ENCODE measurements around the gene SPDL1.

SPDL1 gene

DNA sequence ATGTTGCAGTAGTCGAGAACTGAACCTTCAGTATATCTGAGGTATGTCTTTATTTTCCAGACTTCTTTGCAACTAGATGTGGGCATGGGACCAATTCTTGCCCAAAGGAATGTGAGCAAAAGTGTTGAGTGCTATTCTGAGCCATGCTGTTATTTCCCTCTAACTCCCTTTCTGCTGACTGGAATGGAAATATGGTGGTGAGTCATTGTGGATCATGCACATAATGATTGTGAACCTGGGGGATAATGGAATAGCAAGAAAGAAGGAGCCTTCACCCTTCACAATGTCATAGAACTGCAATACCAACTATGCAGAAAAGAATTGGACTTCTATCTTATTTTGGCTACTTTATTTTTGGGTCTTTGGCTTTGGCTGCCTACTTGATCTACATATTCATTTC lies 43.2 kb downstream of the SPDL1 start:
- TF ChIP-seq, protein P1, sequence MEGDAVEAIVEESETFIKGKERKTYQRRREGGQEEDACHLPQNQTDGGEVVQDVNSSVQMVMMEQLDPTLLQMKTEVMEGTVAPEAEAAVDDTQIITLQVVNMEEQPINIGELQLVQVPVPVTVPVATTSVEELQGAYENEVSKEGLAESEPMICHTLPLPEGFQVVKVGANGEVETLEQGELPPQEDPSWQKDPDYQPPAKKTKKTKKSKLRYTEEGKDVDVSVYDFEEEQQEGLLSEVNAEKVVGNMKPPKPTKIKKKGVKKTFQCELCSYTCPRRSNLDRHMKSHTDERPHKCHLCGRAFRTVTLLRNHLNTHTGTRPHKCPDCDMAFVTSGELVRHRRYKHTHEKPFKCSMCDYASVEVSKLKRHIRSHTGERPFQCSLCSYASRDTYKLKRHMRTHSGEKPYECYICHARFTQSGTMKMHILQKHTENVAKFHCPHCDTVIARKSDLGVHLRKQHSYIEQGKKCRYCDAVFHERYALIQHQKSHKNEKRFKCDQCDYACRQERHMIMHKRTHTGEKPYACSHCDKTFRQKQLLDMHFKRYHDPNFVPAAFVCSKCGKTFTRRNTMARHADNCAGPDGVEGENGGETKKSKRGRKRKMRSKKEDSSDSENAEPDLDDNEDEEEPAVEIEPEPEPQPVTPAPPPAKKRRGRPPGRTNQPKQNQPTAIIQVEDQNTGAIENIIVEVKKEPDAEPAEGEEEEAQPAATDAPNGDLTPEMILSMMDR (IDR thresholded peaks at IDR 0.05; ENCODE audit: low read depth, low read length), result no peak
- DNase-seq (ENCODE audit: low read depth in 2 of 2), result peak; percentile 93 to 96
- H3K4me3 ChIP-seq (replicated peaks in 1 of 2; ENCODE audit: low read depth in 2 of 2, low read length in 2 of 2), result no peak overlapping the region

DNA sequence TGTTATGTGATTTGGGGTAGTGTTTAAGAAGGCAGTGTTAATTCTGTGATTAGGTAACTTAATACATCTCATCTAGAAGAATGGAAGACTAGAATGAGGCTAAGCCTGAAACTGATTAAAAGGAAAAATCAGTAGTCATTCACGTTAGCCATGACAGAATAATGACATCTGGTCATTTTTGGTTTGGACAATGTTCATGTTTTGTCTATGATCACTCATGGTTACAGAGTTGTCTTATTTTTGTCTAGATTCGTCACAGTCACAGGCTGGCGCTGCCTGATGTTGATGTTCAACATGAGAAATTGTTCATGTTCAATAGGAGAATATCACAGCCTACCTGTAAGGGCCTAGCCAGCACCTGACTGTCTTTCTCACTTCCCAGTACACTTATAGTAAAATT lies 44.0 kb downstream of the SPDL1 start:
- H3K4me3 ChIP-seq (replicated peaks in 1 of 2; ENCODE audit: low read depth in 2 of 2, low read length in 2 of 2), result no peak overlapping the region
- DNase-seq (ENCODE audit: low read depth in 2 of 2), result no peak
- TF ChIP-seq, protein P1 (IDR thresholded peaks at IDR 0.05; ENCODE audit: low read depth, low read length), result no peak

DNA sequence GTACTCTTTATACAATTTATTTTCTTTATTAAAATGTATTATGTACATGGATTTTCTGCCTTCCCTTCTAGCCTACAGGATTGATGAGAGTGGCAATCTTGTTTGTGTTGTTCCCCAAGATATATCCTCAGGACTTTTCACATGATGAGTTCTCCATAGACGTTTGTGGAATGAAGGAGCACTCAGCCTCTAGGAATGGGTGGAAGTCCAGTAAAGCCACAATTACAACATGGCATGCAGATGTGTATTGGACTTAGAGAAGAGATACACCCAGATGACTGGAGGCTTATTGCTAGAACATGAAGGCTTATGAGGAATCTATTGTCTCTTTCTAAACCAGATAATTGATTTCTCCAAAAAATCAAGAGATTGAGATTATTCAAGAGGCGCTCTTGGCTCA lies 45.3 kb downstream of the SPDL1 start:
- DNase-seq (ENCODE audit: low read depth in 2 of 2), result peak; percentile 32 to 71
- H3K4me3 ChIP-seq (replicated peaks in 1 of 2; ENCODE audit: low read depth in 2 of 2, low read length in 2 of 2), result no peak overlapping the region
- TF ChIP-seq, protein P1 (IDR thresholded peaks at IDR 0.05; ENCODE audit: low read depth, low read length), result no peak

DNA sequence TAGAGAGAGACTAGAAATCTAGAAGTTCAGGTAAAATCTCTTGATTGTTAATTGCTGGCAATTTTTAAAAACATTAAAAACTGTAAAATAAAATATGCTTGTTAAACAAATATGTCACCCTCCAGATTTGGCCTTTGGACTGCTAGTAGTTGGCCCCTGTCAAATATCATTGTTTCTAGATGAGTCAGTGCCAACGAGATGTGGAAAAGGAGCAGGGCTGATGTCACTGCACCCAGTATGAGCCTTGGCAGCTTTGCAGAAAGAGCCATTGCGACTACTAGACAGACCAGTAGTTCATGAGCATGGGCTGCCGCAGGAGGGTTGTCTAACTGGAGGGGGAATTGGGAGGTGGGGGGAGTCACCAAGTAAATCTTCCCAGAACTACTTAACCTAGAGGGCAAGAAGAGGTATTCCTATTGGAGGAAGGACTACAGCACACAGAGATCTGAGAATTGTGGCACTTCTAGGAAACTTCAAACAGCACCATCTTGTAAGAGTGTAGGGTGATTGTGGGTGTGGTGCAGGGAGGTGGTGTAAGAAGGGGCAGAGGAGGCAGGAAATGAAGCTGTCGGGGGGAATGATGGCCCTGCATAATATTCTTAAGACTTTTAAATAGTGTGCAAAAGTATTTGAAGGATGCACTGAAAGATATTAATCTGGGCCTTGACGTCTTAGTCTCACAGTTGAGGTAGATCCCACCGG lies 46.4 kb downstream of the SPDL1 start:
- TF ChIP-seq, protein P1 (IDR thresholded peaks at IDR 0.05; ENCODE audit: low read depth, low read length), result no peak
- H3K4me3 ChIP-seq (replicated peaks in 1 of 2; ENCODE audit: low read depth in 2 of 2, low read length in 2 of 2), result no peak overlapping the region
- peak; percentile 88 to 90 for DNase-seq (ENCODE audit: low read depth in 2 of 2)

DNA sequence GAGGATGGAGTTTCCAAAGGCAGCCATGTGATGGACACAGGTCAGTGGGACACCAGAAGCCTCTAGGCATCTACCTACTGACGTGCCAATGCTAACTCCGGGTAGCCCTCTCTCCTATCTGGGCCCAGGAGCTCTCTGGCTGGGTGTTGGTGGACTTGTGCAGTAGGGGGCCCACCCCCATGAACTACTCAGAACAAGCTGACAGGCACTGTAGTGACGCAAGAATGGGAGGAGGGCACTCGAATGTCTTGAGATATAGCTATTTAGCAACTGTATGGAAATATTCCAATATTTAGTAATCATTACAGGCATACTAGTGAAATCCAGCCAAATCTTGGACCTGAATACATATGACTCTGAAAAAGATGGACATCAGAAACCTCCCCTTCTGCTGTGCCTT lies 47.8 kb downstream of the SPDL1 start:
- peak; percentile 71 to 90 for DNase-seq (ENCODE audit: low read depth in 2 of 2)
- TF ChIP-seq, protein P1 (IDR thresholded peaks at IDR 0.05; ENCODE audit: low read depth, low read length), result no peak

DNA sequence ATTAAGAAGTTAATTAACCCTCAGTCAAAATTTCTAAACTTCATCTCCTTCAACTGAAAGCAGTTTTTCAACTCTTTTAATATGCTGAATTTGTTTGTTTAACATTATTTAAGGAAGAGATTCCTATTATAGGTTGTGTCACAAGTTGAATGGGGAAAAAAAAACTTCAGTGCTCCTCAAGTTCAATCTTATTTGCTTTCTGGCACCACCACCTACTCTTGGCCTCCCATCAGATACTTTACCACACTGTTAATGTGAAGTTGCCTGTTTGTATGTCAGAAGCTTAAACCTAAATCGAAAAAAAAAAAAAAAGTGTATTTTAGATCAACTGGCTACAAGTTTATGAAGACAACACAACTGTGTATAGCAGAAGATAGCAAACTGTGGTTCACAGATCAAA lies 49.4 kb downstream of the SPDL1 start:
- no peak overlapping the region for H3K4me3 ChIP-seq (replicated peaks in 1 of 2; ENCODE audit: low read depth in 2 of 2, low read length in 2 of 2)
- DNase-seq (ENCODE audit: low read depth in 2 of 2), result no peak
- TF ChIP-seq, protein P1 (IDR thresholded peaks at IDR 0.05; ENCODE audit: low read depth, low read length), result no peak

More for the DNA sequence above, 47.8 kb downstream of the SPDL1 start:
- no peak overlapping the region for H3K4me3 ChIP-seq (replicated peaks in 1 of 2; ENCODE audit: low read depth in 2 of 2, low read length in 2 of 2)

DNA sequence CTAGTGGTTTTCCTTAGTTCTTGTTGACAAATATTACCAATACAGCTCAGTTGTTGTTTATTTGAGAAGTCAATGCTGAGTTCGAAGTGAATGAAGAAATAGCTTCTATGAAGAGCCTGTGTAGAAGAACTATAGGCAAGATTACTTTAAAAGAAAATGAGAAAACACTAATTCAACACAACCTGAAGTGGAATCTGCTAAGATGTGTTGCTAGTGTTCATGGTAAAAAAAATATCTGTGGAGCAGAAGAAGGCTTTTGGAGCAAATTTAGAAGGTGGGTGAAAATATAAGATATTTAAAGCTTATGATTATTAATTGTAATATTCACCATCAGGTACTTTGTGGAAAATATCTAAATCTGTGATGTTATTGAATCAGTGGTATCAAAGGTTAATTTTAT lies 51.0 kb downstream of the SPDL1 start:
- H3K4me3 ChIP-seq (replicated peaks in 1 of 2; ENCODE audit: low read depth in 2 of 2, low read length in 2 of 2), result no peak overlapping the region
- TF ChIP-seq, protein P1 (IDR thresholded peaks at IDR 0.05; ENCODE audit: low read depth, low read length), result no peak
- no peak for DNase-seq (ENCODE audit: low read depth in 2 of 2)

Data from cardiac fibroblast (primary cell).